Measurements from ENCODE around the gene FBXL5. TPM values are rescaled to one million over a fixed set of nuclear protein-coding genes. Genes with fewer than 3 reads are reported as not detected.

FBXL5 gene
- total and polyA plus RNA-seq, 9 of the 15 experiments (the other 6 are each of a cell fraction or from before 2014, with no cell fraction given) = 6.0 to 35.2 (median 22.1) TPM

DNA sequence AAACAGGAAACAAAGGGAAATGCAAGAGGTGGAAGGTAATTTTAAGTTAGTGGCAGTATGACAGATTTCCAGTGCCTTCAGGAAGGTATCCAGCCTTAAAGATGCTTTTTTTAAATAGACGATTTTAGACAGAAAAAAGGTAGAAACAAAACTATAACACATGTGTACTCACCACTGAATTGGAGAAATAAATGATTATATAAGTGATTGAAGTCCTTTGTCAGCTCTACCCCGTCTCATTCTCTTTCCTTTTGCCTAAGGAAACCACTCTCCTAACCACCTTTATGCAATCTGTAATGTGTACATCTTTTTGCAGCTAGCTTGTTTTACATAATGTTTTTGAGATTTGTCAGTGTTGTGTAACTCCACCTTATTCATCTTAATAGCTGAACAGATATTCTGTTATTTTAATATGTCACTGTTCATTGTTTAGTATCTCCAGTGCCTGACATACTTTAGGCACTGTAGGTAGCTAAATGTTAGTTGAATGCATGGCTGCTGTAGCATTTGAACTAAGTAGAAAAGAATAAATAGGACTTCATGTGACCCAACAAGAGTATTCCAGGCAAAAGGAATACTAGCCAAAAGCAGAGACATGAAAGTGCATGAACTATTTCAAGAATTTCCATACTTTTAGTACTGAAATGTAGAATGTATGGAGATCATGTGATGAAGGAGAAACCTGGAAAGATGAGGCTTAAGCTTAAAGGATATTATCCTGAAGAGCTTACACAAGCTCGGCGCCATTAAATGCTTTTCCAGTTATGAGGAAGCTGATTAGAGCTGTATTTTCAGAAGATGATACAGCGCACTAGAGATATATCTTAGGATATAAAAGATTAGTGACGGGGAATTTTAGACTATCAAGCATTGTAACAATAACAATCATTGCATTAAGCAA is 27.3 kb upstream of the FBXL5 start:
- Histone ChIP-seq H3K4me3 (peak overlapping the region; percentile 67), H3K4me1 (replicated peaks in 1 of 2; ENCODE audit: control insufficient read depth in 2 of 2, insufficient read depth in 2 of 2, low read length in 2 of 2) (peaks cover 4 to 9% of the 10 kb centered on the region in 2 experiments; a peak in 4 of 5 replicates), H4K20me1 (replicated peaks; ENCODE audit: control insufficient read depth, insufficient read depth, low read length) (no peaks in the 10 kb centered on the region), H3K27ac (ENCODE audit: extremely low read depth, low read depth, low read length) (peak overlapping the region; percentile 87), H3K9ac (ENCODE audit: insufficient read depth in 1 of 2, low read depth in 2 of 2, low read length in 2 of 2) (peak overlapping the region; percentile 91 to 96), H3K9me3 (replicated peaks; ENCODE audit: control insufficient read depth, insufficient read depth, low read depth, low read length) (no peaks in the 10 kb centered on the region), H3K27me3 (ENCODE audit: control insufficient read depth in 2 of 2, insufficient read depth in 2 of 2, low read length in 2 of 2) (no peaks in the 10 kb centered on the region), H2AFZ (ENCODE audit: low read depth, low read length) (peak overlapping the region; percentile 92), H3K36me3 (ENCODE audit: control insufficient read depth, insufficient read depth, low read length) (peaks cover 39% of the 10 kb centered on the region), H3K79me2 (ENCODE audit: control insufficient read depth, insufficient read depth, low read length) (peaks cover 74% of the 10 kb centered on the region), H3K4me2 (ENCODE audit: insufficient read depth, low read length) (peak overlapping the region; percentile 93), H3K9me1 (ENCODE audit: control insufficient read depth, insufficient read depth, low read length) (no peaks in the 10 kb centered on the region)
- DNase-seq (ENCODE audit: extremely low read depth in 1 of 4, low spot score in 3 of 4) = no peak
- ChIA-PET CTCF (ENCODE audit: low intra/inter-chr PET ratio) (no interaction called here), POLR2A (interaction anchor here (0.5 to 2.2 kb wide), 9 partner anchors 19 to 521 kb away, joined by 3 to 9 read pairs (median 4); no protein-coding TSS in a partner anchor)
- ATAC-seq = no peak; the same call in 2 of the 3 replicates
- in situ Hi-C loops (cut with MboI) (no loop called here), intact Hi-C loops (cut with micrococcal nuclease) (loop anchor here (10.0 kb wide), 1 partner anchor 542 kb away; the partner anchor contains the start of gene TAPT1)
- BruUV-seq (replicated peaks) = no TSS peak
- WGBS (ENCODE audit: insufficient coverage, low coverage, missing lambda C conversion rate) = 6% methylated on average over 6 of the region's 6 CpGs
- no peak for FAIRE-seq
- TF ChIP-seq TFE3 (CRISPR knock-in tag; IDR thresholded peaks at IDR 0.05) = peak; percentile 20; the same call in 1 of the 2 replicates
- TF ChIP-seq, protein P1, sequence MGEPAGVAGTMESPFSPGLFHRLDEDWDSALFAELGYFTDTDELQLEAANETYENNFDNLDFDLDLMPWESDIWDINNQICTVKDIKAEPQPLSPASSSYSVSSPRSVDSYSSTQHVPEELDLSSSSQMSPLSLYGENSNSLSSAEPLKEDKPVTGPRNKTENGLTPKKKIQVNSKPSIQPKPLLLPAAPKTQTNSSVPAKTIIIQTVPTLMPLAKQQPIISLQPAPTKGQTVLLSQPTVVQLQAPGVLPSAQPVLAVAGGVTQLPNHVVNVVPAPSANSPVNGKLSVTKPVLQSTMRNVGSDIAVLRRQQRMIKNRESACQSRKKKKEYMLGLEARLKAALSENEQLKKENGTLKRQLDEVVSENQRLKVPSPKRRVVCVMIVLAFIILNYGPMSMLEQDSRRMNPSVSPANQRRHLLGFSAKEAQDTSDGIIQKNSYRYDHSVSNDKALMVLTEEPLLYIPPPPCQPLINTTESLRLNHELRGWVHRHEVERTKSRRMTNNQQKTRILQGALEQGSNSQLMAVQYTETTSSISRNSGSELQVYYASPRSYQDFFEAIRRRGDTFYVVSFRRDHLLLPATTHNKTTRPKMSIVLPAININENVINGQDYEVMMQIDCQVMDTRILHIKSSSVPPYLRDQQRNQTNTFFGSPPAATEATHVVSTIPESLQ (CRISPR knock-in tag; IDR thresholded peaks at IDR 0.05) = no peak
- no peak for TF ChIP-seq CEBPG (CRISPR knock-in tag; IDR thresholded peaks at IDR 0.05)
- TF ChIP-seq CEBPG (tag; conservative IDR thresholded peaks at IDR 0.05 in 1 of 2, IDR thresholded peaks at IDR 0.05 in 1 of 2) = peak; percentile 17 to 34; a peak in 1 of 4 replicates
- TF ChIP-seq CEBPB (tag; IDR thresholded peaks at IDR 0.05) = peak; percentile 41; the same call in 1 of the 2 replicates
